ENCODE measurements around the gene CAV2.

CAV2 gene

DNA sequence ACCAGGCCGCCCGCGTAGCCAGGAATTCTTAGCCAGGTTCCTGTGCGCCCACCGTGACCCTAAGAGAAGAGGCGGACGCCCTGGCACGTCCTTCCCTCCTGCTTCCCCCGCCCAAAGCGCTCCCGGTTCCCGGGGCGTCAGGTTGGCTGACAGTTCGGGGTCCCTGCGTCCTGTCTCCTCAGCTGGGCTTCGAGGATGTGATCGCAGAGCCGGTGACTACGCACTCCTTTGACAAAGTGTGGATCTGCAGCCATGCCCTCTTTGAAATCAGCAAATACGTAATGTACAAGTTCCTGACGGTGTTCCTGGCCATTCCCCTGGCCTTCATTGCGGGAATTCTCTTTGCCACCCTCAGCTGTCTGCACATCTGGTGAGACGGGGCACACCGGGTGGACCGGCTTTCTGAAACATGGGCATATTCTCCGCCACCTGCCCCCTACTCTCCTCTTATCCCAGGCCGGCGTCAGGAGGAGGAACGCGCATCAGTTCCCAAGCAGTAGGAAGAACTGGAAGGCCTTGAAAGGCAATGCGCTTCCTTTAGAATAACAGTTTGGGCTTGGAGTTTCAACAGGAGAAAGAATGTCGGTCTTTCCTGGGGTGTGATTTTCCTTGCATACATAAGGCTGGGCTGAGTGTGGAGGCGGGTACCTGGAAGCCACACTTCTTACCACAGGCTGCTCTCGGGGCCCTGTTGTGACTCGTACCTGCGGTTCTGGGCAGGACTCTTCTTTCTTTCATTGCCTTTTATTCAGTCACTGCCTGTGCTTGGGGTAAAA lies 728 bp downstream of the CAV2 start:
- no peak overlapping the region for H3K9ac ChIP-seq
- peaks cover 2% of the 10 kb centered on the region for H3K4me1 ChIP-seq
- no peaks in the 10 kb centered on the region for H3K27me3 ChIP-seq (ENCODE audit: control insufficient read depth, insufficient read depth, low read length)
- H3K79me2 ChIP-seq: no peaks in the 10 kb centered on the region
- peak overlapping the region; percentile 75 for H3K4me2 ChIP-seq (ENCODE audit: low read length)
- H3K4me3 ChIP-seq (ENCODE audit: low read depth, low read length): peak overlapping the region; percentile 61
- peak overlapping the region; percentile 51 for H3K27ac ChIP-seq
- TF ChIP-seq, protein P1, sequence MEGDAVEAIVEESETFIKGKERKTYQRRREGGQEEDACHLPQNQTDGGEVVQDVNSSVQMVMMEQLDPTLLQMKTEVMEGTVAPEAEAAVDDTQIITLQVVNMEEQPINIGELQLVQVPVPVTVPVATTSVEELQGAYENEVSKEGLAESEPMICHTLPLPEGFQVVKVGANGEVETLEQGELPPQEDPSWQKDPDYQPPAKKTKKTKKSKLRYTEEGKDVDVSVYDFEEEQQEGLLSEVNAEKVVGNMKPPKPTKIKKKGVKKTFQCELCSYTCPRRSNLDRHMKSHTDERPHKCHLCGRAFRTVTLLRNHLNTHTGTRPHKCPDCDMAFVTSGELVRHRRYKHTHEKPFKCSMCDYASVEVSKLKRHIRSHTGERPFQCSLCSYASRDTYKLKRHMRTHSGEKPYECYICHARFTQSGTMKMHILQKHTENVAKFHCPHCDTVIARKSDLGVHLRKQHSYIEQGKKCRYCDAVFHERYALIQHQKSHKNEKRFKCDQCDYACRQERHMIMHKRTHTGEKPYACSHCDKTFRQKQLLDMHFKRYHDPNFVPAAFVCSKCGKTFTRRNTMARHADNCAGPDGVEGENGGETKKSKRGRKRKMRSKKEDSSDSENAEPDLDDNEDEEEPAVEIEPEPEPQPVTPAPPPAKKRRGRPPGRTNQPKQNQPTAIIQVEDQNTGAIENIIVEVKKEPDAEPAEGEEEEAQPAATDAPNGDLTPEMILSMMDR (IDR thresholded peaks at IDR 0.05): no peak
- peak overlapping the region; percentile 97 for H2AFZ ChIP-seq
- no peaks in the 10 kb centered on the region for H3K36me3 ChIP-seq (ENCODE audit: control insufficient read depth, insufficient read depth, low read length)
- H3K9me3 ChIP-seq (ENCODE audit: control insufficient read depth, low read length): no peaks in the 10 kb centered on the region

DNA sequence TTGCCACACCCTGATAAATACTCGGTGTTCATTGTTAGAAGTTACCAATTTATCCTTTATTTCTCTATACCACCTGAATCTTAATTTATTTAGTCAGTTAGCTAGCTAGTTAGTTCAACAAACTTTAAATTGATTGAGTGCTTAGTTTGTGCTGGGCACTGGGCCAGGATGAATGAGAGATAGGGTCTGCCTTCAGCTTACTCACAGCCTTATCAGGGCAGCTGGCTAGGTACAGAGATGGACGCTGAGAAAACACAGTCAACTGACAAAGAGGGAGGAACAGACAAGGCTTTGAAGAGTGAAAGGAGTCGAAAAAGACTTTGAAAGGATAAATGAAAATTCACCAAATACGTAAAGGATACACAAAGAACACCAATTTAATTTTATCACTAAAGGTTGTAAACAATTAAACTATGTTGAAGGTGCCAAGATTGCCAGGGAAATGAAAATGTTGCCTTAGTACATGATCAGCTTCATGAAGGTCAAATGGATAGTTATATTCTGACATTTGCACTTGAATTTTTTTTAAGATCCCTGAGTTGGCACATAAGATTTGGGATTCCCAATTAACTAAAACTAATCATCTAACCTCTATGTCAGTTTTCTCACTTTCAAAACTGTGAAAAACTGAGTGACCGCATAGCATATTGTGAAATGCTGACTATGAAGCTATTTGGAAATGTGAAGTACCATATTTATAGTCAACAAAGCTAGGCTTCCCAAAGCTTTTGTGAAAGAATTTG lies 2.1 kb downstream of the CAV2 start:
- no peak overlapping the region for H3K27ac ChIP-seq

DNA sequence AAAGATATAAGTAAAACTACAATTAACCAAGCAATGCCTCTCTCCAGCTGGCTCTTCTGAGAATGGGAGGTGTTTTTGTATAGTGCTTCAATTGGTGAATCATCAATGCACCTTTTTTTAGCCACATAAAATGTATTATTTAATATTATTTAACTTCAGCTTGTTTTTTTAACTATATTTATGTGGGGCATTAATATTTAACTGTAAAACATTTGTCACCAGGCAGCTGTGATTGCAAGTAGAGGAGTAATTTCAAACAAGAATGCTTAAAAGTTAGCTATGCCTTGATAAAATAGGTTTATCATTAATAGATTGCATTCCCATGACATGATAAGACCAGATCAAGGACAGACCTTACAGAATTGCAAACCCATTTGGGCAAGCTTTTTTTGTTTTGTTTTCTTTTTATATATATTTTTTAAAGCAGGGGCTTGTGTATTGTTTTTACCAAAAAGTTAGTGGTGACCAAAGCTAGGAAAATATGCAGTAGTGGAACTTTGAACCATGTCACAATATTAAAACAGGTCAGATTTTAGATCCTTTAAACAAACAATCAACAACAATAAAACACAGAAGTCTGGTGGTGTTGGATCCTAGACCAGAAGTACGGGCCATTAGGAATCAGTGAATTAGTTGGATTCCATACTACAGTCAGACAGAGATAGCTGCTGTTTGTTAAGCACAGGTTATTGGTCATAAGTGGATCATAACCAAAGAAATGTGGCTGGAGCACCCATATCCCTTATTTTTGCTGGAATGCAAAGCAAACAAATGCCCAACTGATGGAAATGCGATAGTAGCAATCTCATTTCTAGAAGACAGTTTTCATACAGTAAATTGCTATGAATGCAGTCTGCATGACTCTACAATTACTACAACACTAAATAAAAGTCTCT lies 2.9 kb downstream of the CAV2 start:
- H3K9me3 ChIP-seq (ENCODE audit: control insufficient read depth, low read length): no peaks in the 10 kb centered on the region
- H3K27me3 ChIP-seq (ENCODE audit: control insufficient read depth, insufficient read depth, low read length): no peaks in the 10 kb centered on the region
- no peaks in the 10 kb centered on the region for H3K79me2 ChIP-seq
- H3K27ac ChIP-seq: no peak overlapping the region
- H2AFZ ChIP-seq: no peak overlapping the region
- H3K4me2 ChIP-seq (ENCODE audit: low read length): no peak overlapping the region
- no peak overlapping the region for H3K4me3 ChIP-seq (ENCODE audit: low read depth, low read length)
- no peaks in the 10 kb centered on the region for H3K36me3 ChIP-seq (ENCODE audit: control insufficient read depth, insufficient read depth, low read length)
- TF ChIP-seq, protein P1 (IDR thresholded peaks at IDR 0.05): no peak
- H3K4me1 ChIP-seq: peaks cover 2% of the 10 kb centered on the region
- H3K9ac ChIP-seq: no peak overlapping the region

More for the DNA sequence above, 2.1 kb downstream of the CAV2 start:
- Histone ChIP-seq H3K79me2 (no peaks in the 10 kb centered on the region), H3K4me3 (ENCODE audit: low read depth, low read length) (no peak overlapping the region), H3K9ac (no peak overlapping the region), H3K4me2 (ENCODE audit: low read length) (no peak overlapping the region), H3K27me3 (ENCODE audit: control insufficient read depth, insufficient read depth, low read length) (no peaks in the 10 kb centered on the region), H3K36me3 (ENCODE audit: control insufficient read depth, insufficient read depth, low read length) (no peaks in the 10 kb centered on the region), H3K4me1 (peaks cover 2% of the 10 kb centered on the region), H3K9me3 (ENCODE audit: control insufficient read depth, low read length) (no peaks in the 10 kb centered on the region), H2AFZ (no peak overlapping the region)
- TF ChIP-seq, protein P1 (IDR thresholded peaks at IDR 0.05): no peak

DNA sequence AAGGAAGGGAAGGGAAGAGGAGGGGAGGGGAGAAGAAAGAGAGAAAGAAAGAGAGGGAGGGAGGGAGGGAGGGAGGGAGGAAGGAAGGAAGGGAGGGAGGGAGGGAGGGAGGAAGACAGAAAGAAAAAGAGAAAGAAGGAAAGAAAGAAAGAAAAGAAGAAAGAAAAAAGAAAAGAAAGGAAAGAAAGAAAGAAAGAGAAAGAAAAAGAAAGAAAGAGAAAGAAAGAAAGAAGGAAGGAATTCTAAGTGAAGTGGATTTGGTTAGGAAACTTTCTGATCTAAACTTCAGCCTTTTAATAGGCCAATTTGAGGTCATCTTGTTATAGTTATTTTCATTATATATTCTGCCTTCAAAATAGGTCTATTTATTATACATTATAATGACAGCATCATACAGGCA lies 4.3 kb downstream of the CAV2 start:
- Histone ChIP-seq H3K79me2 (no peaks in the 10 kb centered on the region), H3K27ac (no peak overlapping the region), H3K36me3 (ENCODE audit: control insufficient read depth, insufficient read depth, low read length) (no peaks in the 10 kb centered on the region), H3K9ac (no peak overlapping the region), H2AFZ (no peak overlapping the region), H3K27me3 (ENCODE audit: control insufficient read depth, insufficient read depth, low read length) (no peaks in the 10 kb centered on the region), H3K4me2 (ENCODE audit: low read length) (no peak overlapping the region), H3K4me3 (ENCODE audit: low read depth, low read length) (no peak overlapping the region), H3K9me3 (ENCODE audit: control insufficient read depth, low read length) (no peaks in the 10 kb centered on the region), H3K4me1 (peaks cover 2% of the 10 kb centered on the region)
- TF ChIP-seq, protein P1 (IDR thresholded peaks at IDR 0.05): no peak

All from parathyroid adenoma (tissue), 2 donors.